Amniotic stem cell (primary cell): Measurements from ENCODE around the gene C11orf91.
"Not testable (repeated sequence)": the region's sequence is repeated elsewhere in the genome, so short reads cannot be mapped to it uniquely, and the experiment has no call there.

Experiments used
- DNase-seq: peaks from one replicate; lab custom pipeline; 2025; lab: John Stamatoyannopoulos, UW

C11orf91 gene

GRCh38 chr11:33721426-33721825 is 20.8 kb upstream of the C11orf91 start:
- DNase-seq: no peak

DNA sequence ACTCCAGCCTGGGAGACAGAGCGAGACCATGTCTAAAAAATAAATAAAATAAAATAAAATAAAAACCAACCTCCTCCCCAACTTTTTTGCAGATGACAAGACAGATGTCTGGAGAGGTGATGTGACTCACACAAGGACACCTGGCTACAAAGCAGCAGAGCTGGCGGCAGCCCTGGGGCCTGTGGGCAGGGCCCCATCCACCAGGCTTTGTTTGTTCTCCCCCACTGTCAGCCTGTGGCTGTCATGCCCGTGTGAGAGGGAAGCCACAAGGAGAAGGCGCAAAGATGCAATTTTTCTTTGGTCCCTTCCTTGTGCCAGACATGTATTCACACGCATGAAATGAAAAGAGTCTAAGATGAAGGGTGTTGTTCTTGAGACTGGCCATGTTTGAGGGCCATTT is 19.0 kb upstream of the C11orf91 start:
- DNase-seq: no peak

DNA sequence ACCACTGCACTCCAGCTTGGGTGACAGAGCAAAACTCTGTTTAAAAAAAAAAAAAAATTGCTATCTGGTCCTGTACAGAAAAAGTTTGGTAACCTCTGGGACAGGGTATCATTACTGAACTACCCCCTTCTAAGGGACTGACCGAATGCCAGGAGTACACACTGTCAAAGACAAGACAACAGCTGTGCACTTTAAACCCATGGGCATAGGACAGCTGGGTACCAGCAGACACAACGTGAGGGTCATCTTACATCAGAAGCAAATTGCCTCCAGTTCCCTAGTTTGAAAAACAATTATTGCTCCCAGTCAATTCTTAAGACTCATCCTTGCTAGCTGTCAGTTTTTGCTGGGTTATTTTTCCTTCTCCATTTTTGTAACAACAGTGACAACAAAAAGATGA is 17.8 kb upstream of the C11orf91 start:
- no peak for DNase-seq

DNA sequence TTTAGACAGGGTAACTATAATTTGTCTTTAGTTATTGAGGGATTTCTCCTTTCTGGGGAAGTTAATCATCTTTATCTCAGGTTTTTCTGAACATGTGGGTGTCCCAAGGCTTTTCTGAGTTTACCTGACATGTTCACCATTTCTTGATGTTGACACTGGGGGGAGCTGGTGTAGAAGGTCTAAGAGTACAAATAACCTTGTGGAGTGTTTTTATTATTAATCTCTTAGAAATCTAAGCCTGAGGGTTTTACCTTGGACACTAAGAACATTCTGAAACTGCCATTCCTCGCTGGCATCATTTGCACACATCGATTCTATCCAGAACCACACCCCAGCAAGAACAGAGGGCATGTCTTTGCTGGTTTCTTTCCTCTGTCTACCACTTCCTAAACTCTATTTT is 15.6 kb upstream of the C11orf91 start:
- DNase-seq: no peak

GRCh38 chr11:33713856-33714398 is 13.3 kb upstream of the C11orf91 start:
- no peak for DNase-seq

DNA sequence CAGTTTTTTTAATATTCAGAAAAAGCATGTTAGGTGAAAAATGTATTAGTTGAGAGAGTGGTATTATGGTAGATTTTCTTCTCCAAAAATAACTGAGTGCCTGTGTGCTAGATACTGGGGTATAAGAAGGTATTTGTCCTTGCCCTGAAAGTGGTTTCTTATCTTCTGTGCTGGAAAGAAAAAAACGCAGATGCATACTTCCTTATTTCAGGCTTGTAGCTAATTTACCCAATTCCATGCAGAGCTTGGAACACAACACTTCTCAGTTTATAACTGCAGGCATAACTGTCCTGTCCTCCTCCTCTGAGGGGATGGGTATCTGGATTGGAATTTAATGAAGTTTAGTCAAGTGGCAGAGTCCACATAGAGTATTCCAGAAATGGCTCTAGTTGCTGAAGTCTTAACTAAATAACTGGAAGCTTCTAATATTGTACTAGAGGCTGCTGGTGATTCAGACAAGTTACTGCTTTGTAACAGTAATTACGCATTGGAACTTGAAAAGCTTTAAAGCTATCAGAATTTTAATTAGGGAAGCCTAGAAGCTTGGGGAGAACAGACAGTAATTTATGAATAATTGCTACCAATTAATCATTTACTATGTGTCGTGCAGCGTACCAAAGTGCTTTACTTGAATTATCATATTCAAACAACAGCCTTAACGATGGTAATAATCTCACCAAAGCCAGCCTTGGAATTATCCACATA is 12.7 kb upstream of the C11orf91 start:
- DNase-seq: no peak

DNA sequence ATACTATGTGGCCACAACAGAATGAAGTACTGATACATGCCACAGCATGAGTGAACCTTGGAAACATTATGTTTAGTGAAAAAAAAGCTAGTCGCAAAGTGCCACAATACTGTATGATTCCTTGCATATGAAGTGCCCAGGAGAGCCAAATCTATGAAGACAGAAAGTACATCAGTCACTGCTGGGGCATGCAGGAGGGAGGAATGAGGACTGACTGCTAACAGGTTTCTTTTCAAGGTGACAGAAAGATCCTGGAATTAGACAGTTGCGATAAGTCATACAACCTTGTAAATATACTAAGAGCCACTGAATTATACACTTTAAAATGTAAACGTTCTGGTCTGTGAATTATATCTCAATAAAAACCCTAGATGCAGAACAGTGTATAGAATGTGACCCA is 11.8 kb upstream of the C11orf91 start:
- no peak for DNase-seq

- no peak for DNase-seq
Measured at GRCh38 chr11:33709466-33709865, 8.8 kb upstream of the C11orf91 start.

- DNase-seq: no peak
Measured at GRCh38 chr11:33708985-33709384, 8.4 kb upstream of the C11orf91 start.

- not testable (repeated sequence) for DNase-seq
Measured at GRCh38 chr11:33707831-33708230, 7.2 kb upstream of the C11orf91 start.

DNA sequence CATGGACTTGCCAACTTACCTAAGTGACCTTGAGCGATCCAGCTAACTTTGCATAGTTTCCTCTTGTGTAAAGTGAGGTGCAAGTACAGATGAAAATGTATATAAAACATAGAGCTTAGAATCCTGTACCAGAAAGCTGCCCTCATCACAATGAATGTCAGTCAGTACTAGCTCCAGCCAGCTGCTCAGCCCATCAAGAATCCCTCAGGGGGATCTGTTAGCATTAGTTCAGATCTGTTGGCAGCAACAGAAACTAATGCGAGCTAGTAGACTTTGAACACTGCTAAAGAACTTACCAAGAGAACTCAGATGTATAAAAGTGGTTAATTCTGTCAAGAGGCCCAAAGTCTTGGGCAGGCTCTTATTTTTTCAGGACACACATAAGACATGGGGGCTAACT is 6.3 kb upstream of the C11orf91 start:
- DNase-seq: no peak

GRCh38 chr11:33706546-33706945 is 5.9 kb upstream of the C11orf91 start:
- no peak for DNase-seq

DNA sequence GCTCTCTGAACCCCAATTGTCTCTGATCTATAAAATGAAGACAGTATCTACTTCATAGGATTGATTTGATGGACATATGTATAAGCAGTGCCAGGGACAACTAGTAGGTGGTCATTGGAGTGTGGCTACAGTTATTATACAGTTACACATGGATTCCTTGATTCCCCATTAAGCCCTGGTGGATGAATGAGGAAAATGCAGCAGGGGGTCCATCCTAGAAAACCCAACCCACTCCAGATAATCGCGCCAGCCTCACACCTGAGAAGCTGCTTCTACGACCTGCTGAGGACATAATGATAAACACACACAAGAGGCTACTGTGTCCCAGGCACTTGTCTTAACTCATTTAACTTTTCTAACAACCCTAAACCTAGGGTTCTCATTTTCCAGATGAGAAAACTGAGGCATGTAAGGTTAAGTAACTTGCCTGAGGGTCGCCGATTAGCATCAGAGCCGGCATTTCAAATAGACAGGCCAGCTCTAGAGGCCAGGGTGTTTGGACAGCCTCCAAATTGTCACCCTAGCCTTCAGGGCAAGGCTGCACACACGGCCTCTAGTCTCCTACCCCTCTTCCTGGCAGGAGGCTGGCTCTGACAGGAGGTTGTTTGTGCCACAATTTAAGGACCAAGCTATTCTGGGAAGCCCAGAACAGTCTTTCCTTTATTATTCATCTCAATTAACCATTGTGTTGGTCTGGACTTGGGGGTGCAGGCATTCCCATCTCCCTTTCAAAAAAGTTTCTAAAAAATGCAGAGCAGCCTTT is 3.8 kb upstream of the C11orf91 start:
- no peak for DNase-seq

DNA sequence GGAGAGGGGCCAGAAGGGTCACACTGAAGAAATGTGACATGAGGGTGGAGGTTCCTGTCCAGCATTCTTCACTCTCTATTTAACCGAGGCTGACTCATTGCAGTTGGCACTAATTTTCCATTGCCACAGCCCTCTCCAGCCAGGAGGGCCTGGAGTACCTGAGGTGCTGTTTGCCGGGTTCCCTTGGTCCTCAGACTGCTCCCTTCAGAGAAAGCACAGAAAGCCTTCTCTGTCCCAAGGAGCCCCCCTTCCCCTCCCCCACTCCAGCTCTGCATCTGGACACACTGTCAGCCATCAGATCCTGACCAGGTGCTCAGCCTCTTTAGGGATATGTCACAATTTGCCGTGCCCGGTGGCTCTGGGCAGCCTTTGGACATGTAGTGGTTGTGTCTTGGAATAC is 3.2 kb upstream of the C11orf91 start:
- DNase-seq: no peak

- no peak for DNase-seq
Measured at GRCh38 chr11:33703234-33703633, 2.6 kb upstream of the C11orf91 start.

- no peak for DNase-seq
Measured at GRCh38 chr11:33701302-33702230, 940 bp upstream of the C11orf91 start.

GRCh38 chr11:33700063-33700501 is 544 bp downstream of the C11orf91 start:
- no peak for DNase-seq

DNA sequence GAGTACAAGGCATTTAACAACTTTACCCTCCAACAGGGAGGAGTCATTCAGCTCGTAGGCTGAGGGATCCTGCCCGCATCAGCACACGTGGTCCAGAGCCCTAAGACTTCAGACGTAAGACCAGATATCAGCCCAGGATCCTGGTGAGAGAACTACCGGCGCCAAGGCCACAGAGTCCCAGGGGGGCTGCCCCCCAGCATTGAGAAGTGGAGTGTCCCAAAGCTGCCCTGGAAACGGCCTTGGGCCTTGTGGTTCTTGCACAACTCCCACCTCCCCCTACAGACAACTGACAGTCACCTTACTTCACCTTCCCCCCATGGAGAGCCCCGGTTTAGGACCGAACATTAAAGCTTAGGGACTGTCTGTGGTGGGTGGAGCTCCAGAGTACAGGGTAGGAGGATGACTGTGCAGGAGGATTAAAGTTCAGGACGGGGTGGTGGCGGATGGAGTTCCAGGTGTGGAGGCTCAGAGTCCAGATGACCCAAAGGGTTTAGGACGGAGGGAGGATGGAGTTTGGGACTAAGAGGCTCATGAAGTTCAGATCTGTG is 1.0 kb downstream of the C11orf91 start:
- DNase-seq: no peak

GRCh38 chr11:33698921-33699320 is 1.7 kb downstream of the C11orf91 start:
- no peak for DNase-seq

DNA sequence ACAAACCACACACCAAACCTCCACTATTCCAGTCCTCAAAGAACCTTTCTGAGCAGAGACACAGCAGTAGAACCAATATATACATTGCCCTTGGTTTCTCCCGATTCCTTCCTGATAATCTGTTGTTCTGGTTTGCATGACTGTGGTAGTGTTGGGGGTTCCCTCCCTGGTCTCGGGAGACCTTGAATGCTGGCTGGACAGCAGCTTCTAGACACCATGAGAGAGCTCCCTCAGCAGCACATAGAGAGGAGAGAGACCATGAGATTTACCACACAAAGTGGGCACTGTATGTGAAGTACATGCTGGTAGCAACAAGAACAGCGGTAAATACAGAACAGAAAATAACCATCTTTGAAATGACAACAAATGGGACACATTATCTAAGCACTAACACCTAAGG is 2.6 kb downstream of the C11orf91 start:
- no peak for DNase-seq

DNA sequence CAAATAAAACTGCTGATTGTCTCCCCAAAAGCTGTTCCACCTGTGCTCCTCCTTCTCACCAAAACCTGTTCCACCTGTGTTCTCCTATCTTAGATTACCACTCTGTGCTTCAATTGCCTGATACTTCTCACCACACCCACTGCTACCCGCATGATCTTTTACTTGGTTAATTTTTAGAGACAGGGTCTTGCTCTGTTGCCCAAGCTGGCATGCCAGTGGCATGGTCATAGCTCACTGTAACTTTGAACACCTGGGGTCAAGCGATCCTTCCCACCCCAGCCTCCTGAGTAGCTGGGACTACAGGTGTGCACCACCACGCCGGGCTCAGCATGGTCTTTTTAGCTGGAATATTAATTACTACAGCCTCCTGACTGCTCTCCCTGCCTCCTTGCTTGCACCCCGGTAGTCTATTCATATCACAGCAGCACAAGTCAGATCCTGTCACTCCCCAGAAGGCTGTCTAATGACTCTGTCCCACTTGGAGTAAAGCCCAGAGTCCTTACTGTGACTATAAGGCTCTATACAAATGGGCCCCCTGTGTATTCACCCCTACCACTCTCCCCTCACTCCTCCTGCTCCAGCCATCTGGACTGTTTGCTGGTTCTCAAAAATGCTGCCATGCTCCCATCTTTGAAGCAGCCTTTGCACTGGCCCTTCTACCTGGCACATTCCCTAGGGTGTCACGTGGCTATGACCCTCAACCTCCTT is 3.5 kb downstream of the C11orf91 start:
- DNase-seq: no peak
